GM18858 (cell line): ENCODE data around the gene ABR.
"Not testable (repeated sequence)": the region's sequence is repeated elsewhere in the genome, so short reads cannot be mapped to it uniquely, and the experiment has no call there.

ENCODE experiments used
- ATAC-seq: cut with Tn5 transposase; IDR thresholded peaks from one replicate; pipeline ENCODE4 v1.9.1; 2021; ENCODE audit not compliant: unreplicated experiment

The ABR gene

DNA sequence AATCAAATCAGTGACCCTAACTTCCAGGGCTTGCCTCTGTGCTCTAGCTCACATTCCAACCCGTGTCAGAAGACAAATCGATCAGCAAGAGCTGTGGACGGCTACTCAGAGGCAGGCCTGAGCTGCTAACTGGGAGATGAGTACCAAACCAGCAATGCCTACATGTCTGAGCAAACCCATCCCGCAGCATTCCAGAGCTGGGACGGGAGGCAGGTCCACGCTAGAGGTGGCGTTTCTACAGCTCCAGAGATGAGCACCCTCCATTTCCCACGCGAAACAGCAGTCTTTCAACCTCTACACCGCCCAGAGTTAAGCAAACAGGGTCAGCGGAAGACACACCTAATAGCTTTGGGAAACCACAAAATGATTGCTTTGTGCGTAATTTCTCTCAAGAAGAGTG lies 206.7 kb downstream of the ABR start:
- ATAC-seq: no peak

DNA sequence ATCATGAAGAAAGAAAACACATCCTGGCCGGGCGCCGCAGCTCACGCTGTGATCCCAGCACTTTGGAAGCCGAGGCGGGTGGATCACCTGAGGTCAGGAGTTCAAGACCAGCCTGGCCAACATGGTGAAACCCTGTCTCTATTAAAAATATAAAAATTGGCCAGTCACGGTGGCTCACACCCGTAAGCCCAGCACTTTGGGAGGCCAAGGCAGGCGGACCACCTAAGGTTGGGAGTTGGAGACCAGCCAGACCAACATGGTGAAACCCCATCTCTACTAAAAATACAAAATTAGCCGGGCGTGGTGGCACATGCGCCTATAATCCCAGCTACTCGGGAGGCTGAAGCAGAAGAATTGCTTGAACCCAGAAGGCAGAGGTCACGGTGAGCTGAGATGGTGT lies 207.9 kb downstream of the ABR start:
- ATAC-seq: not testable (repeated sequence)

DNA sequence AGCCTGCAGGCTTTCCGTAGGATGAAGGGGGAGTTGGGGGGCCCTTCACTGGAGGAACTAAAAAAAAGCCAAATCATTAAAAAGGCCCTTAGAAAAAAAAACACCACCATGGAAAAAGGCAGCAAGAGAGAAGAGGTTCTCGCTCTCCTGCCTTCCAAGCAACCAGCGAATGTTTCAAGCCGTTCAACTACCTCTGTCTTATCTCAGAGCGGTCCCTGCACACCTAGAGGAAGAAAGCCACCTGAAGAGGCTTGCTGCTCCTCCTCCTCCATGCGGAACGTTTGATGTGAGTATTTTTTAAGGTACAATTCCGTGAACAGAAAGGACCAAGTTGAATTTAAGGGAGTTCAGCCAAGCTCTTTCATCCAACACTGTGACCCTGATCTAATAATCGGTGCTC lies 209.4 kb downstream of the ABR start:
- no peak for ATAC-seq

DNA sequence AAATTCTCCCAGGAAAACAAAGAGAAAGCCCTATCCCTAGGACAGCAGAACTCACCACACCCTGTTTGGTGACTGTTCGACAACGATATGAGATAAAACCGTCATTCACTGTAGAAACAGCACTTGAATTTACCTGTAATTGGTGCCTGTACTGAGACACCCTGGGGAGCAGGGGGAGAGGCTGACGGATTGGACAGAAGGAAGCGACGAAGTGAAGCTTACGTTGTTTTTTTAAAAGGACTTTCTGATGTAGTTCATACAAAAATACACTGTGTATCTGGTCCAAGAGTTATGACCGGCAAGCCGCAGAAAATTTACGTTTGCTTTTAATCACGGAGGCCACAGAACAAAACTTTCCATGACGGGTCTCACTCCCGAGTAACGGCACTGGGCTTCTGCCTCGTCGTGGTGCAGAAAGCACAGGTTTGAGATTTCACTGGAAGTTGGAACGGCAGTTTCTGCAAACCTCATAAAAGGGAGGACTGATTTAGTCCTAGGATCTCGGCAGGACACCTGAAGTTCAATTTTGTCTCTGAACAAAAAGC lies 209.9 kb downstream of the ABR start:
- no peak for ATAC-seq

DNA sequence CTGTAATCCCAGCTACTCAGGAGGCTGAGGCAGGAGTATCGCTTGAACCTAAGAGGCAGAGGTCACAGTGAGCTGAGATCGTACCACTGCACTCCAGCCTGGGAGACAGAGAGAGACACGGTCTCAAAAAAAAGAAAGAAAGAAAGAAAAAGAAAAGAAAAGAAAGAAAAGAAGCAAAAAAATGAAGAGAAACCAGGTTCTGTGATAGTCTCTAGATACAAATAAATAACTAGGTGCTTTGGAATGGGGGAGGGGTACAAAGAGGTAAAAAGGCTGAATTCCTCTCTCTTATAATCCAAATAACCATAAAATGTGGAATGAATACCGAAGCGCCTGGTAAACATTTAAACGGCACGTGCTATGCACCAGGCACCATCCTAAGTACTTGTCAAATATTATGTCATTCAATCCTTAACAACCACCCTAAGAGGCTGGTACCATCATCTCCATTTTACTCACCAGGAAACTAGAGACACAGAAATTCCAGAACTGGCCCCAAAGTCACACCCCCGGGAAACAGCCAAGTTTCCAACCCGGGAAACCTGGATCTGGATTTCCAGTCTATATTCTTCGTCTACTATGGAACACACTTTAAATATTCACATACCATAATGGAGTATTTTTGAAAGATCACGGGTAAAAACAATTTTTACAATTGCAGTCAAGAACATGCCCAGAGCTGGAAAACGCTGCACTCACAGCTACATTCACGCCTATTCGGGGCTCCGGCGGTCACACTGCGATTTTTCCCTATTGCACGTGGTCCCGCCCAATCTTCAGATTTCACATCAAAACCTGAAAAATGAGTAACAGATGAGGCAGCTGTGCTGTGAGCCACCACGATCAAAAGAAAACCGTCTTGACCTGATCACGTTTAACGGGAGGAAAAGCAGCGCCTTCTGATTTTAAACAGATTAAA lies 210.7 kb downstream of the ABR start:
- ATAC-seq: no peak

DNA sequence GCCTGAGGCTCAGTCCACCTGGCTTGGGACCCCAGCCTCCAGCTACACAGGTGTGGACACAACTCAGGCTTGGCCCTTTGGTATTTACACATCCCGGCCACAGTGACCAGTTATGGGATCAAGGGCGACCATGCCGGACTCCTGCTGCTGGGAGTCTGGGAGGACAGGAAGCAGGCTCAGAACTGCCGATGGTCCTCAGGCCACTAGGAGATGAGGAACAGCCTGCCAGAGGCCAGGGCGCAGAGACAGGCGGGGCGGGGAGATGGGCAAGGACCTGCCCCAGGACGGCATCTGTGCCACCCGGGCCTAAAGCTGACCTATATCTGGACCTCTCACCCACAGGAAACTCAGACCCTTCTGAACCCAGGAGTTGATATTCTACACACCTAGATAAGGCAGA lies 212.7 kb downstream of the ABR start:
- no peak for ATAC-seq

DNA sequence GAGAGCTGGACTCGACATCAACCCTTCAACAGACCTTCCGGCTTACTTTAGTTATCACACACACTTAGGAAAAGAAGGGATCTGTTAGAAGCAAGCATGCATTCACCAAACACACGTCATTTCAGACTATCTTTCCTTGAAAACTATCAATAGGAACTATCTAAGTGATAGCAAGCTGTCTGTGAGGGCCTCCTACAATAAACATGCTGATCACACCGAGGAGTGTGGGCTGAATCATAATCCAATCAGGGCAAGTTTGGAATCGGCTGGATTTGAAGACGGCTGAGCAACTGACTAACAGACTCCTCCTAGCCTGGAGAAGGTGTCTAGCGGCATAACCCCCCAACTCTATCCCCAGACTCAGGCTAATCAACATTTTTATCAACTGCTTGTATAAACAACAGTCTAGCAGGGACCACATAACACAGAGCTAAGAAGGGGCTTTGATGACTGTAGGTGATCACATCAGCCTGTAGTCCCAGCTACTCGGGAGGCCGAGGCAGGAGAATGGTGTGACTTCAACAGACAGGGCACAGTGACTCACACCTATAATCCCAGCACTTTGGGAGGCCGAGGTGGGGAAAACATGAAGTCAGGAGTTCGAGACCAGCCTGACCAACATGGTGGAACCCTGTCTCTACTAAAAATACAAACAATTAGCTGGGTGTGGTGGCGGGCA lies 214.3 kb downstream of the ABR start:
- no peak for ATAC-seq

DNA sequence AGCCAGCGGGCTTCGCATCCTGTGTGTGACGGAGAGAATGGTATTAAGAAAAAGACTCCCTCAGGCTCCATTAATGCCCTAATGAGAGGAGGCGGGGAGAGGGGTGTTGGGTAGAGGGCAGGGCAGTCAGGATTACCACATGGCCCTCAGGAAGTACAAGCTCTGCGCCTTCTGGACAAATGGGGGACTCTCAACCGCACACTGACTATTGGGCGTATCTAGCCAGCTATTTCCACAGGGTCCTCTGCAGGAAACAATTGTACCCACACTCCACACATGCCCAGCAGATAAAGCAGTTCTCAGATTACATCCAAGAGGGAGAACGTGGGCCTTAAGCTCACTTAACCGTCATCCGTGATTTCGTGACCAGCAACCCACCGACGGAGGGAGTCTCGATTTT lies 214.9 kb downstream of the ABR start:
- ATAC-seq: no peak

DNA sequence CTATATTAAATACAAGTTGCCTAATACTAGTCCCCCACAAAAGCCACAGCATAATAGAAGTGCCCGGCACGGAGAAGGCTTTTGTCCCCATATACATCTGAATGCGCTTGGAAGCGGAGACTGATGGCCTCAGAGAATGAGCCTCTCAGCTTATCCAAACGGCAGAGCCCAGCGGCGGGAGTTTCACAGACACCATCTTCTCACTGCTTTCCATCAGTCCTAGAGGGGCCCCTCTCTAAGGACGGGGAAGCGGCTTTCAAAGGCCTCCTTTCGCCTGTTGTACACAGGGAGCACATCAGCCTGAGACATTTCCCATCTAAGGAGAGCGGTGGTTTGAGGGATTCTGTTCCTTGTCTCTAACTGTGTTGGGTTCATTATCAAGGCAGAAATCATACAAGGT lies 217.1 kb downstream of the ABR start:
- ATAC-seq: no peak

DNA sequence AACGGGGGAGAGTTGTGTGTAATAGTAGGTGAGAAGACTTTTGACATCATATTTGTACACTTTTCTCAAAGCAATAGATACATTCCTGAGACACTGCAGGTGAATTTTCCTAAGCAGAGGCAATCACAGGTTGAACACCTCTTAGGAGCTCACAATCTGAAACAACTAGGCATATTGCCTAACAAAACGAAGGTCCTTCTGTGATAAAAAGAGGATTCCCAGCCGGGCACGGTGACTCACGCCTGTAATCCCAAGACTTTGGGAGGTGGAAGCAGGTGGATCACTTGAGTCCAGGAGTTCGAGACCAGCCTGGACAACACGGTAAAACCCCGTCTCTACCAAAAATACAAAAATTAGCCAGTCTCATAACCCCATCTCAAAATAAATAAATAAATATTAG lies 217.6 kb downstream of the ABR start:
- no peak for ATAC-seq

DNA sequence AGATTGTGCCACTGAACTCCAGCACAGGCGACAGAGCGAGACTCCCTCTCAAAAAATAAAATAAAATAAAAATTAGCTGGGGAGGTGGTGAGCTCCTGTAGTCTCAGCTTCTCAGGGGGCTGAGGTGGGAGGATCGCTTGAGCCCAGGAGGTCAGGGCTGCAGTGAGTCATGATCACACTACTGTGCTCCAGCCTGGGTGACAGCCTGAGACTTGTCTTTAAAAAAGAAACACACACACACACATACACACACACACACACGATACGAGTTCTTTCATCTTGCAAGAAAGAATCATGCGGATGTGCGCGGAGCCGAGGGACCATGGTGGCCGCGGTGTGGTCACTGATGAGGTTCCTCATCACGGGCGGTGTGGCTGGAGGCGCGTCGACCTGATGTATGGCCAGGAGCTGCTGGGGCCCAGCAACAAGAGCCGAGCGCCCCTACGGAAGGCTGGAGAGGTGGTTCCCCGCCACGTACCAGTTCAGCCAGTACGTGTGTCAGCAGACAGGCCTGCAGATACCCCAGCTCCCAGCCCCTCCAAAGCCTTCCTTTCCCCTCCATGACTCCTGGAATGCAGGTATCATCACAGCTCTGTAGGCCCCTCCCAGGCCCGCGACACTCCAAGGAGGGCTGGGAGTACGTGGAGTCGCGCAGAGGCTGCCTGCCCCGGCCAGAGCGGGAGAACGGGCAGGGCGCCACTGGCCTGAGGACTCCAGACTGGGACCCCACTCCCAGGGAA lies 220.9 kb downstream of the ABR start:
- ATAC-seq: no peak

DNA sequence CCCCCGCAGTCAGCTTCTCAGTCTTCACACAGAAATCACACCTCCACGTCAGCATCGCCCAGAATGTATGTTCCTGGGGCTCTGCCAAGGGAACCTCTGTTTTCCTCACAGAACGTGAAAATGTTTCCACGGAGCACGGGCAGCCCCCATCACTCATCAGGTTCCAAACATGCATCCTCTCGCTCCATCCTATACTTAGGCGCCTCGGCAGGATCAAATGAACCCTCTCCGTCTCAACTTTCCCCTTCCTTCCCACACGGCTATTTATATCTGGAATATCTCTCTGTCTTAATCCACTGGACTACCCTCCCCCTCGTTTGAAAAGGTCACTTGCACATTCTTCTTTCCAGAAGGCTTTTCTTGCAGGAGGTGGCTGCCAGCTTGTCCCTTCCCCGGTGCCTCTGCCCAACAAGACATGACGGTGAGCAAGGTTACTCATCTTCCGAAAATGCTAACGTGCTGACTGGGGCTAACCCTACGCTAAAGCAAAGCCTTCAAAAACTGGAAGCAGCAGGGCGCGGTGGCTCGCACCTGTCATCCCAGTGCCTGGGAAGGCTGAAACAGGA lies 221.8 kb downstream of the ABR start:
- no peak for ATAC-seq

DNA sequence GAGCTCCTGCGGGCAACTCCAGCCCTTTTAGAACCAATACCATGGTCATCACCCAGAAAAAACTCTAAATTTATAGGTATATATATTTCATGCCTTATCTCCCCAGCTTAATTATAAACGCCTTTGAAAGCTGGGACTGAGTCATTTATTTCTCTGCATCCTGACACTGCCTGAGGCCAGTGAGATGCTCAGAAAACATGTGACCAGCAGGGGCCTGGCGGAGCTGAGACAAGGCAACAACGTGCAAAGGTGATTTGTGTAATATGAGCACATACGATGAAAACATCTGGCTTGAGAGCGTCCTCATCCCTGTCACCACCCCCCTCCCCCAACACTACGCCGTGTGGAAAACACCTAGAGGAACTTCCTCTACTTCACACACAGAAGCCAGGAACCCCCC lies 222.9 kb downstream of the ABR start:
- ATAC-seq: no peak

DNA sequence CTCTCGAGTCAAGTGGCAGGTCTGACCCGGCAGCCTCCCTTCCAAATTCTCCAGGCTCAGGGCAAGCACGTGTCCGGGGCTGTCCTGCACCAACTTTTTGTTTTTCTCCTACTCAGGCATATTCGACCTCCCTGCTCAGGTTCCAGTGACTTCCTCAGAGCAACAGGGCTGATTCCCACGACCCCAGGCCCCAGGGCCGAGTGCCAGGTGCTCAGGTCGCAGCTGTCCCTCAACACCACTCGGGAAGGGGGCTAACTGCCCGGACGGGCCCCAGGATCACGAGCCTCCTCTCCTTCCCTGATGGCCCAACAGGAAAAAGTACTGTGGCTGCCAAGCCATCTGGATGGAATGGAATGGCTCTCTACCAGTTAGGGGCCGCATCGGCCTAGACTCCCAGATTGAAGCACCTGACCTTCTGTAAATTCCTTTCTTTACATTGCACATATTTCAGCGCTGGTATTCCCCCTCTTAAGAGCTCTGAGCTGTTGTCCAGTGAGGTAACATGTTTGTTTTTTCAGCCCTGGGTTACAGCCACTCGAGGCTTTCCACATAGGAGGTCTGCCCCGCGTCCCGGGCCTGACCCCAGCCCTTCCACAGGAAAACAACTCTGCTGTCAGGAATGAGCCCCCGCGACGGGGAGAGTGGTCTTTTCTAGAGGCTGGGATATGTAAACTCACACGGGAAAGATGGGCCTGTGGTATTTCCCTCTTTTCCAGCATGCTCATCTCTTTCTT lies 225.2 kb downstream of the ABR start:
- ATAC-seq: no peak

DNA sequence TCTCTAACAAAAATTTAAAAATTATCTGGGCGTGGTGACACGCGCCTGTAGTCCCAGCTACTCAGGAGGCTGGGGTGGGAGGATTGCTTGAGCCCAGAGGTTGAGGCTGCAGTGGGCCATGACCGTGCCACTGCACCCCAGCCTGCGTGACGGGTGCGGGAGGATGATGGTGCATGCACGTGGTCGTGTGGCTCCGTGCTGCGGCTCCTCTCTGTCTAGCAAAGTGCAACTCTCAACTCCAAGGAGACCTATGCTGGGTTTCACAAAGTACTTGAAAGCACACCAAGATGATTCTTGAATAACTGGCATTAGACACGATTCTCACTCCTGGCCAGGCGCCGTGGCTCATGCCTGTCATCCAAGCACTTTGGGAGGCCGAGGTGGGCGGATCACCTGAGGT lies 226.0 kb downstream of the ABR start:
- ATAC-seq: no peak
